Natural killer cell treated with Interleukin-12 subunit alpha and Interleukin-12 subunit beta and Interleukin-15 and Interleukin-18, amount 100 ng/mL, for 72 hours (primary cell): Measurements from ENCODE around the gene SRPK2. TPM values are rescaled to one million over a fixed set of nuclear protein-coding genes. Genes with fewer than 3 reads are reported as not detected.
"Not testable (repeated sequence)": the region's sequence is repeated elsewhere in the genome, so short reads cannot be mapped to it uniquely, and the experiment has no call there.

ENCODE experiments used
- ATAC-seq, 2 donors: fragments of 150-1000 bp; cut with Tn5 transposase in 1 of 2; sonication (Bioruptor Pico), chemical (Tn5 transposase) in 1 of 2; 2 replicates each; pipeline ENCODE4 v1.10.0; 2021
- DNase-seq: peaks from one replicate; pipeline ENCODE4 v3.0.0; 2022; ENCODE audit warnings: low spot score
- H3K27ac Mint-ChIP-seq, 2 donors: 1 replicate in 1 of 2; 2 replicates in 1 of 2; pipeline ENCODE4 v1.8.0; 2022; ENCODE audit warnings: mixed read lengths in 2 of 2, mild to moderate bottlenecking in 1 of 2, moderate library complexity in 1 of 2
- H3K27me3 Mint-ChIP-seq, 2 donors: 1 replicate in 1 of 2; 2 replicates in 1 of 2; pipeline ENCODE4 v1.8.0; 2022; ENCODE audit warnings: mixed read lengths in 2 of 2
- H3K36me3 Mint-ChIP-seq: one replicate; pipeline ENCODE4 v1.8.0; 2022; ENCODE audit warnings: mixed read lengths
- H3K4me1 Mint-ChIP-seq, 2 donors: 1 replicate in 1 of 2; 2 replicates in 1 of 2; pipeline ENCODE4 v1.8.0; 2022; ENCODE audit warnings: low read depth in 2 of 2, mixed read lengths in 2 of 2, mild to moderate bottlenecking in 1 of 2
- H3K4me3 Mint-ChIP-seq: one replicate; pipeline ENCODE4 v1.8.0; 2022; ENCODE audit warnings: mixed read lengths
- H3K9me3 Mint-ChIP-seq: 2 replicates; pipeline ENCODE4 v1.8.0; 2022; ENCODE audit warnings: mixed read lengths
- total RNA-seq, 2 donors: library from RNA; stranded (reverse); gene quantifications; one replicate each; pipeline ENCODE4 v1.2.3, GENCODE V29; 2022

The SRPK2 gene
- total RNA-seq, 2 donors from 2014 or later = 39.1 to 47.3 TPM

GRCh38 chr7:105399043-105399725, 10.5 kb upstream of the SRPK2 start:
- no peak overlapping the region for H3K27ac Mint-ChIP-seq
- no peaks in the 10 kb centered on the region for H3K9me3 Mint-ChIP-seq
- no peaks in the 10 kb centered on the region for H3K36me3 Mint-ChIP-seq
- no peak overlapping the region for H3K4me3 Mint-ChIP-seq
- DNase-seq = no peak
- H3K27me3 Mint-ChIP-seq = no peaks in the 10 kb centered on the region
- H3K4me1 Mint-ChIP-seq = peaks cover 0 to 6% of the 10 kb centered on the region in 2 donors
- no peak for ATAC-seq

GRCh38 chr7:105396566-105396965, 7.8 kb upstream of the SRPK2 start:
- DNase-seq (no peak), ATAC-seq (no peak)
- Mint-ChIP-seq H3K36me3 (no peaks in the 10 kb centered on the region), H3K27me3 (no peaks in the 10 kb centered on the region), H3K4me1 (peaks cover 0 to 6% of the 10 kb centered on the region in 2 donors), H3K27ac (peak overlapping the region in 1 of 2 donors; percentile 30), H3K4me3 (no peak overlapping the region), H3K9me3 (no peaks in the 10 kb centered on the region)

GRCh38 chr7:105391429-105391828, 2.7 kb upstream of the SRPK2 start:
- DNase-seq (no peak), ATAC-seq (no peak)
- Mint-ChIP-seq H3K27me3 (no peaks in the 10 kb centered on the region), H3K9me3 (no peaks in the 10 kb centered on the region), H3K36me3 (peaks cover 5% of the 10 kb centered on the region), H3K4me3 (no peak overlapping the region), H3K27ac (no peak overlapping the region), H3K4me1 (peaks cover 12 to 19% of the 10 kb centered on the region in 2 donors)

- no peak for DNase-seq
- no peaks in the 10 kb centered on the region for H3K9me3 Mint-ChIP-seq
- H3K36me3 Mint-ChIP-seq = peaks cover 5% of the 10 kb centered on the region
- peak overlapping the region in 1 of 2 donors; percentile 84 for H3K27ac Mint-ChIP-seq
- H3K27me3 Mint-ChIP-seq = no peaks in the 10 kb centered on the region
- H3K4me3 Mint-ChIP-seq = peak overlapping the region; percentile 89
- peaks cover 18 to 23% of the 10 kb centered on the region in 2 donors for H3K4me1 Mint-ChIP-seq
- ATAC-seq = no peak
Observed at GRCh38 chr7:105389889-105390288, 1.2 kb upstream of the SRPK2 start.

- no peak for ATAC-seq
- DNase-seq = peak; percentile 64
Observed at GRCh38 chr7:105389088-105389650, 448 bp upstream of the SRPK2 start.

GRCh38 chr7:105387508-105388355, 989 bp downstream of the SRPK2 start:
- peak overlapping the region; percentile 66 to 76 for H3K27ac Mint-ChIP-seq
- DNase-seq (peak; percentile 71), ATAC-seq (peak; percentile 55 to 63)
- H3K9me3 Mint-ChIP-seq = no peaks in the 10 kb centered on the region
- peaks cover 24 to 32% of the 10 kb centered on the region in 2 donors for H3K4me1 Mint-ChIP-seq
- no peaks in the 10 kb centered on the region for H3K27me3 Mint-ChIP-seq
- peak overlapping the region; percentile 96 for H3K4me3 Mint-ChIP-seq
- H3K36me3 Mint-ChIP-seq = peaks cover 5% of the 10 kb centered on the region

More at GRCh38 chr7:105389088-105389650, 448 bp upstream of the SRPK2 start:
- peak overlapping the region; percentile 89 for H3K4me3 Mint-ChIP-seq
- H3K9me3 Mint-ChIP-seq = no peaks in the 10 kb centered on the region
- peaks cover 5% of the 10 kb centered on the region for H3K36me3 Mint-ChIP-seq
- H3K27me3 Mint-ChIP-seq = no peaks in the 10 kb centered on the region
- H3K4me1 Mint-ChIP-seq = peaks cover 21 to 25% of the 10 kb centered on the region in 2 donors
- peak overlapping the region; percentile 65 to 84 for H3K27ac Mint-ChIP-seq

GRCh38 chr7:105377903-105378302, 10.8 kb downstream of the SRPK2 start:
- H3K27me3 Mint-ChIP-seq = no peaks in the 10 kb centered on the region
- ATAC-seq (no peak), DNase-seq (no peak)
- H3K36me3 Mint-ChIP-seq = no peaks in the 10 kb centered on the region
- no peak overlapping the region for H3K27ac Mint-ChIP-seq
- peaks cover 29 to 34% of the 10 kb centered on the region in 2 donors for H3K4me1 Mint-ChIP-seq
- no peak overlapping the region for H3K4me3 Mint-ChIP-seq
- H3K9me3 Mint-ChIP-seq = no peaks in the 10 kb centered on the region

- H3K27me3 Mint-ChIP-seq = no peaks in the 10 kb centered on the region
- peaks cover 27 to 34% of the 10 kb centered on the region in 2 donors for H3K4me1 Mint-ChIP-seq
- DNase-seq (no peak), ATAC-seq (no peak)
- H3K27ac Mint-ChIP-seq = no peak overlapping the region
- no peaks in the 10 kb centered on the region for H3K9me3 Mint-ChIP-seq
- no peaks in the 10 kb centered on the region for H3K36me3 Mint-ChIP-seq
- H3K4me3 Mint-ChIP-seq = no peak overlapping the region
Observed at GRCh38 chr7:105376908-105377533, 11.7 kb downstream of the SRPK2 start.

- H3K9me3 Mint-ChIP-seq = no peaks in the 10 kb centered on the region
- no peaks in the 10 kb centered on the region for H3K27me3 Mint-ChIP-seq
- H3K4me1 Mint-ChIP-seq = peaks cover 18 to 24% of the 10 kb centered on the region in 2 donors
- ATAC-seq (no peak), DNase-seq (no peak)
- H3K27ac Mint-ChIP-seq = no peak overlapping the region
- H3K4me3 Mint-ChIP-seq = no peak overlapping the region
- H3K36me3 Mint-ChIP-seq = no peaks in the 10 kb centered on the region
Observed at GRCh38 chr7:105369944-105370343, 18.8 kb downstream of the SRPK2 start.

GRCh38 chr7:105367458-105367857, 21.3 kb downstream of the SRPK2 start:
- H3K27me3 Mint-ChIP-seq = no peaks in the 10 kb centered on the region
- H3K9me3 Mint-ChIP-seq = no peaks in the 10 kb centered on the region
- ATAC-seq = no peak
- no peak overlapping the region for H3K27ac Mint-ChIP-seq
- no peak for DNase-seq
- peaks cover 15 to 16% of the 10 kb centered on the region in 2 donors for H3K4me1 Mint-ChIP-seq
- H3K4me3 Mint-ChIP-seq = no peak overlapping the region
- H3K36me3 Mint-ChIP-seq = no peaks in the 10 kb centered on the region

- DNase-seq (no peak), ATAC-seq (no peak)
- Mint-ChIP-seq H3K4me1 (peaks cover 30% of the 10 kb centered on the region in 2 donors), H3K27ac (peak overlapping the region in 1 of 2 donors; percentile 21), H3K36me3 (no peaks in the 10 kb centered on the region), H3K27me3 (no peaks in the 10 kb centered on the region), H3K4me3 (no peak overlapping the region), H3K9me3 (no peaks in the 10 kb centered on the region)
Observed at GRCh38 chr7:105365541-105366534, 22.9 kb downstream of the SRPK2 start.

- ATAC-seq = no peak
- no peak overlapping the region for H3K27ac Mint-ChIP-seq
- H3K4me1 Mint-ChIP-seq = peaks cover 34% of the 10 kb centered on the region in 2 donors
- no peaks in the 10 kb centered on the region for H3K36me3 Mint-ChIP-seq
- no peaks in the 10 kb centered on the region for H3K27me3 Mint-ChIP-seq
- H3K4me3 Mint-ChIP-seq = no peak overlapping the region
- no peaks in the 10 kb centered on the region for H3K9me3 Mint-ChIP-seq
- DNase-seq = no peak
Observed at GRCh38 chr7:105364684-105365083, 24.0 kb downstream of the SRPK2 start.

- H3K9me3 Mint-ChIP-seq, H3K27ac Mint-ChIP-seq, ATAC-seq, H3K27me3 Mint-ChIP-seq, H3K4me3 Mint-ChIP-seq, DNase-seq, H3K36me3 Mint-ChIP-seq: not testable (repeated sequence)
- H3K4me1 Mint-ChIP-seq = peaks cover 39 to 40% of the 10 kb centered on the region in 2 donors
Observed at GRCh38 chr7:105363657-105364056, 25.1 kb downstream of the SRPK2 start.
